Nephron progenitor cell (in vitro differentiated cells): ENCODE results near the gene SLC30A1.
A peak's percentile ranks its signal among the peaks of the same experiment; 100 is the strongest.

Experiments
- DNase-seq: peaks from one replicate; pipeline ENCODE4 v3.0.0; 2021
- H3K27ac Mint-ChIP-seq: 2 replicates; pipeline ENCODE4 v1.8.0; 2021; ENCODE audit warnings: mild to moderate bottlenecking, moderate library complexity, mixed read lengths
- H3K27me3 Mint-ChIP-seq: 2 replicates; pipeline ENCODE4 v1.8.0; 2021; ENCODE audit warnings: mild to moderate bottlenecking, low read depth, mixed read lengths; ENCODE audit not compliant: poor library complexity
- H3K36me3 Mint-ChIP-seq: 2 replicates; pipeline ENCODE4 v1.8.0; 2021; ENCODE audit warnings: low read depth, mixed read lengths
- H3K4me1 Mint-ChIP-seq: 2 replicates; pipeline ENCODE4 v1.8.0; 2021; ENCODE audit warnings: mixed read lengths
- H3K4me3 Mint-ChIP-seq: 2 replicates; pipeline ENCODE4 v1.8.0; 2021; ENCODE audit warnings: mild to moderate bottlenecking, moderate library complexity, mixed read lengths
- H3K9me3 Mint-ChIP-seq: 2 replicates; pipeline ENCODE4 v1.8.0; 2021; ENCODE audit warnings: mild to moderate bottlenecking, moderate library complexity, mixed read lengths
- TF ChIP-seq, protein P1 (sequence below): fragments of 200-600 bp; sonication (generic); IDR thresholded peaks from 2 replicates; pipeline ENCODE4 v1.5.0; 2021; ENCODE audit warnings: antibody characterized with exemption

Gene SLC30A1

DNA sequence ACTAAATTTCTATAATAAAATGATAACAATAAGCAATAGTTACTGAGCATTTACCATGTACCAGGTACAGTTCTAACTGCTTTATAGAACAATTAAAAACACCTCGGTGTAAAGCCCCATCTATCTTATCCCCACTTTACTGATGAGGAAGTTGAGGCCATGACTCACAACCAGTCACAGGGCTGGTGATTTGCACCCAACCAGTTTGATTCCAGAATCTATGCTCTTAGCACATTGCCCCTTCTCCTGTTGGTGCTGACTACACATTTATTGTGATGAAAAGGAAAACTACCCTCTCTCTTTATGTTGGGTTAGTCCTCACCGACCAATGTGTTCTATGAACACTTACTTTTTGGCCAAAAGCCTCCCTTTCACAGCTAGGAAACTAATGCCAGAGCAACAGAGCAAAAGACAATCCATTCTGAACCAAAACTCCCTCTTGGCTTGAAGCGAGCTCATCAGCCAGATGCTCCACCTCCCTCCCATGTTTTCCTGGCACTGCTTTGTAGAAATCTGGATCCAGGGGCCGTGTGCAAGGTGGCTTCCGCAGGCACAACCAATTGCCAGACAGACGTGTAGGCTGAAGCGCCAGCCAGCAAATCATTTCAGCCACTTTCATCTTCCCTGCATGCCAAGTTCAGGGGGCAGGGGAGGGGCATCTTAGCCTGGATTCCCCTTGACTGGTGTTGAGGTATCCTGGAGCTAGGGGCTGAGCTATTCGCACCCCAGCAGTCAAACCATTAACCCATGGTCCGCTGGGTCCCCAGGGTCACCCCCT lies 32.0 kb upstream of the SLC30A1 start:
- H3K27ac Mint-ChIP-seq, result peak overlapping the region; percentile 34
- H3K27me3 Mint-ChIP-seq, result peaks cover 28% of the 10 kb centered on the region

DNA sequence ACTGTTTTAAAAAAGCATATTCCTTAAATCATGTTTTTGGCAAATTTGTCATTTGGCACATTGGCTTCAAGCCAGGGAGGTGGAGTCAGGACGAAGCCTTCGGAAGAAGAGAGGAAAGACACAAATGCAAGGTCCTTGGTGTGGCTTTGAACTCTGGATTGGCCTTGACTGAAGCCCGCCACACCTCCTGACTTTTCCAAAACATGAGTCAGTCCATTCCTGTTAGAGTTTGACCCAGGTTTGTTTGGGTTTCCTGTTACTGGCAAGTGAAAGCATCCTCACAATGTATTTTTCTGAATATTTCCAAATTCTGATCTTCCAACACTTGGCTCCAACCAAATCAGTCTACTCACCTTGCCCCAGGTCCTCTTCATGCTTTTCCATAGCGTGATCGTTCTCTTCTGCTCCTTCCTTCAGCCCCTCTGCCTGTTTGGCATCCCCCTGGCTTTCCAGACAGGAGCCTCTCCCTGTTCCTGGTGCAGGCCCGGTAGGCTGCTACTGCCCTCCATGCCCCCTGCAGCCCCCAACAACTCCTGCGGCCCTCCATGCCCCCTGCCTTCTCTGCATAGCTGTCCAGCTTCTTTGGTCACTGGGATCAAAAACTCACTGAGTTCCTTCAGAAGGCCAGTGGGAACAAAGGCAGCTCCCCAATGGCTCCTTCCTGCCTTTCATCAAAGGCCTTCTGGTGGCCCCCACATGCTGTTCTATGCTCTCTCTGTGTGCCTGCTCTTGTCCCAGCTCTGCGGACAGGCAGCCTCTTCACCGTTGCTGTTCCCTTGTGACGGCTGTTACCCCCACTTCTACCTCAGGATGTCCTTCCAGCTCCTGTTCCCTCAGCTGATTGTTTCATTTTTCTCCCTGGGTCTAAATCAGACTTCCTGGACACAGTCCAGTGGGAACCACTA lies 30.4 kb upstream of the SLC30A1 start:
- H3K27ac Mint-ChIP-seq, result no peak overlapping the region
- TF ChIP-seq, protein P1, sequence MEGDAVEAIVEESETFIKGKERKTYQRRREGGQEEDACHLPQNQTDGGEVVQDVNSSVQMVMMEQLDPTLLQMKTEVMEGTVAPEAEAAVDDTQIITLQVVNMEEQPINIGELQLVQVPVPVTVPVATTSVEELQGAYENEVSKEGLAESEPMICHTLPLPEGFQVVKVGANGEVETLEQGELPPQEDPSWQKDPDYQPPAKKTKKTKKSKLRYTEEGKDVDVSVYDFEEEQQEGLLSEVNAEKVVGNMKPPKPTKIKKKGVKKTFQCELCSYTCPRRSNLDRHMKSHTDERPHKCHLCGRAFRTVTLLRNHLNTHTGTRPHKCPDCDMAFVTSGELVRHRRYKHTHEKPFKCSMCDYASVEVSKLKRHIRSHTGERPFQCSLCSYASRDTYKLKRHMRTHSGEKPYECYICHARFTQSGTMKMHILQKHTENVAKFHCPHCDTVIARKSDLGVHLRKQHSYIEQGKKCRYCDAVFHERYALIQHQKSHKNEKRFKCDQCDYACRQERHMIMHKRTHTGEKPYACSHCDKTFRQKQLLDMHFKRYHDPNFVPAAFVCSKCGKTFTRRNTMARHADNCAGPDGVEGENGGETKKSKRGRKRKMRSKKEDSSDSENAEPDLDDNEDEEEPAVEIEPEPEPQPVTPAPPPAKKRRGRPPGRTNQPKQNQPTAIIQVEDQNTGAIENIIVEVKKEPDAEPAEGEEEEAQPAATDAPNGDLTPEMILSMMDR, result no peak

More for the DNA sequence above, 32.0 kb upstream of the SLC30A1 start:
- H3K4me3 Mint-ChIP-seq, result no peak overlapping the region
- no peaks in the 10 kb centered on the region for H3K36me3 Mint-ChIP-seq
- peaks cover 62% of the 10 kb centered on the region for H3K4me1 Mint-ChIP-seq
- H3K9me3 Mint-ChIP-seq, result no peaks in the 10 kb centered on the region
- TF ChIP-seq, protein P1, result no peak
- DNase-seq, result peak; percentile 21

GRCh38 chr1:211607754-211608473 lies 29.0 kb upstream of the SLC30A1 start:
- no peak overlapping the region for H3K4me3 Mint-ChIP-seq
- DNase-seq, result no peak
- no peaks in the 10 kb centered on the region for H3K36me3 Mint-ChIP-seq
- H3K27ac Mint-ChIP-seq, result no peak overlapping the region
- TF ChIP-seq, protein P1, result no peak
- H3K4me1 Mint-ChIP-seq, result peaks cover 61% of the 10 kb centered on the region
- no peaks in the 10 kb centered on the region for H3K9me3 Mint-ChIP-seq
- peaks cover 21% of the 10 kb centered on the region for H3K27me3 Mint-ChIP-seq

More for the DNA sequence above, 30.4 kb upstream of the SLC30A1 start:
- Mint-ChIP-seq H3K9me3 (no peaks in the 10 kb centered on the region), H3K27me3 (peaks cover 26% of the 10 kb centered on the region), H3K4me1 (peaks cover 70% of the 10 kb centered on the region), H3K36me3 (no peaks in the 10 kb centered on the region), H3K4me3 (no peak overlapping the region)
- no peak for DNase-seq

DNA sequence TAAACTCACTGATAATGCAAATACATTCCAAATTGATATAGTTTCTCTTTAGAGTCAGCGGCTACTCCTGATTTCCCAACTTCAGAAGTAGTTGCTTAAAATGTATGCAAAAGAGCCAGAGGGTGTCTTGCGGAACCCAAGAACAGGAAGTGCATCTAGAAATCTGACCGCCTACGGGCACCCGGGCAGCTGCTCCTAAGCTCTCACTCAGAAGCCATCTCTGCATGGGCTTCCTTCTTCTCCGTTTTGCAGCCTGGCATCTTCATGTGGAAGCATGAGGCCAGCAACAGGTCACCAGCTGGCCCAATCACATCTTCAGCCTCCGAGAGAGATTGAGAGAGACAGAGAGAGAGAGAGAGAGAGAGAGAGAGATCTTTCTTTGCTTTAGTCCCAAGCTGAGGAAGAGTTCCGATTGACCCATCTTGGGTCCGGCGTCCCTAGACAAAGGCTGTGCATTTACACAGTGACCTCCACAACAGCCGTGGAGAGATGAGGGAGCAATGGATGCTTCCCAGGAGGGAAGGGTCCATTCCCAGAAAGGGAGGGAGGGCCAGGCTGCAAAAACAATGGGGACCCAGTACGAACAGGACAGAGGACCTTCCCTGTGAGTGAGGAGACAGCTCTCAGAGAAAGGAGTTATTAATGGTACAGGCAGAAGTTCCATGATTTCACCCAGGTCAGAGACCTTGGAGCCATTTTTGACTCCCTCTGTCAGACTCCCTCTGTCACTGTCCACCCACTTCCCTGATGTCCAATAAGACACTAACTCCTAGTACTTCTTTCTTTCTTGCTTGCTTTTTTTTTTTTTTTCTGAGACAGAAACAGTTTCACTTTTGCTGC lies 28.2 kb upstream of the SLC30A1 start:
- H3K36me3 Mint-ChIP-seq, result no peaks in the 10 kb centered on the region
- DNase-seq, result no peak
- peaks cover 21% of the 10 kb centered on the region for H3K27me3 Mint-ChIP-seq
- H3K4me1 Mint-ChIP-seq, result peaks cover 59% of the 10 kb centered on the region
- no peaks in the 10 kb centered on the region for H3K9me3 Mint-ChIP-seq
- H3K27ac Mint-ChIP-seq, result no peak overlapping the region
- TF ChIP-seq, protein P1, result no peak
- H3K4me3 Mint-ChIP-seq, result no peak overlapping the region

GRCh38 chr1:211606332-211606913 lies 27.5 kb upstream of the SLC30A1 start:
- no peak overlapping the region for H3K4me3 Mint-ChIP-seq
- peaks cover 52% of the 10 kb centered on the region for H3K4me1 Mint-ChIP-seq

More at GRCh38 chr1:211606332-211606913, 27.5 kb upstream of the SLC30A1 start:
- Mint-ChIP-seq H3K9me3 (no peaks in the 10 kb centered on the region), H3K36me3 (no peaks in the 10 kb centered on the region), H3K27me3 (peaks cover 16% of the 10 kb centered on the region), H3K27ac (no peak overlapping the region)
- TF ChIP-seq, protein P1, result no peak
- no peak for DNase-seq
